Prostate gland (tissue), 2 donors: ENCODE measurements around the gene MALRD1. TPM values are rescaled to one million over a fixed set of nuclear protein-coding genes. Genes with fewer than 3 reads are reported as not detected.
"Not testable (repeated sequence)": the region's sequence is repeated elsewhere in the genome, so short reads cannot be mapped to it uniquely, and the experiment has no call there.

Experiments used
- DNase-seq: peaks from one replicate; pipeline ENCODE4 v3.0.0-alpha.2; 2019; ENCODE audit warnings: low spot score
- H3K27ac ChIP-seq, 2 donors: fragments of 200-600 bp; sonication (generic); 2 replicates each; pipeline ENCODE4 v1.5.1; 2017 to 2019
- H3K27me3 ChIP-seq: fragments of 200-600 bp; sonication (generic); replicated peaks from 2 replicates; pipeline ENCODE4 v1.5.1; 2019; ENCODE audit not compliant: insufficient read depth
- H3K36me3 ChIP-seq, 2 donors: fragments of 200-600 bp; sonication (generic); 1 replicate in 1 of 2; 2 replicates in 1 of 2; pipeline versions ENCODE4 v1.5.1 to v1.8.1; 2017 to 2019
- H3K4me1 ChIP-seq: fragments of 200-600 bp; sonication (generic); replicated peaks from 2 replicates; pipeline ENCODE4 v1.5.1; 2019
- H3K4me3 ChIP-seq, 2 donors: fragments of 200-600 bp; sonication (generic); 2 replicates each; pipeline ENCODE4 v1.5.1; 2017 to 2019
- H3K9me3 ChIP-seq: fragments of 200-600 bp; sonication (generic); 2 replicates; pipeline ENCODE4 v1.5.1; 2017
- POLR2A ChIP-seq: fragments of 450-650 bp; IDR thresholded peaks from one replicate; pipeline ENCODE4 v1.6.1; 2016; ENCODE audit warnings: antibody characterized with exemption, mild to moderate bottlenecking
- POLR2AphosphoS5 ChIP-seq: sonication (generic); formaldehyde crosslinking; IDR thresholded peaks from one replicate; pipeline ENCODE4 v1.6.1; 2017; ENCODE audit warnings: antibody characterized with exemption
- WGBS: methylation state at CpG from one replicate; pipeline ENCODE4 v1.1.5; 2018; 5-methylcytosine and 5-hydroxymethylcytosine counted together
- intact Hi-C: fragments of 100-400 bp; cut with DNase I; formaldehyde crosslinking; loops from one replicate; pipeline ENCODE4 v1.14.2; 2022
- total RNA-seq, 2 donors: library from RNA; depleted of rRNA; stranded (reverse); fragments of >200 nt; gene quantifications; one replicate each; pipeline ENCODE4 v1.1.0, GENCODE V29; 2016
- TF ChIP-seq, protein P1 (sequence below), 4 experiments: fragments of 200-600 bp in 2 of 4; fragments of 450-650 bp in 2 of 4; sonication (generic) in 2 of 4; IDR thresholded peaks; 1 replicate in 3 of 4; 2 replicates in 1 of 4; pipeline ENCODE4 v1.5.1; 2016 to 2019; ENCODE audit warnings: antibody characterized with exemption in 4 of 4, mild to moderate bottlenecking in 2 of 4, moderate library complexity in 2 of 4

MALRD1 gene
- total RNA-seq, 2 donors from 2014 or later = 2.1 TPM; not detected in 1

- intact Hi-C loops = no loop called here
- H3K9me3 ChIP-seq = no peaks in the 10 kb centered on the region
- no peaks in the 10 kb centered on the region for H3K36me3 ChIP-seq
- H3K27me3 ChIP-seq = no peaks in the 10 kb centered on the region
- 93% methylated on average over 1 of the region's 1 CpG for WGBS
- no peak overlapping the region for H3K27ac ChIP-seq
- DNase-seq = no peak
- H3K4me1 ChIP-seq = no peaks in the 10 kb centered on the region
- no peak for TF ChIP-seq POLR2AphosphoS5
- TF ChIP-seq POLR2A = no peak
- TF ChIP-seq, protein P1, sequence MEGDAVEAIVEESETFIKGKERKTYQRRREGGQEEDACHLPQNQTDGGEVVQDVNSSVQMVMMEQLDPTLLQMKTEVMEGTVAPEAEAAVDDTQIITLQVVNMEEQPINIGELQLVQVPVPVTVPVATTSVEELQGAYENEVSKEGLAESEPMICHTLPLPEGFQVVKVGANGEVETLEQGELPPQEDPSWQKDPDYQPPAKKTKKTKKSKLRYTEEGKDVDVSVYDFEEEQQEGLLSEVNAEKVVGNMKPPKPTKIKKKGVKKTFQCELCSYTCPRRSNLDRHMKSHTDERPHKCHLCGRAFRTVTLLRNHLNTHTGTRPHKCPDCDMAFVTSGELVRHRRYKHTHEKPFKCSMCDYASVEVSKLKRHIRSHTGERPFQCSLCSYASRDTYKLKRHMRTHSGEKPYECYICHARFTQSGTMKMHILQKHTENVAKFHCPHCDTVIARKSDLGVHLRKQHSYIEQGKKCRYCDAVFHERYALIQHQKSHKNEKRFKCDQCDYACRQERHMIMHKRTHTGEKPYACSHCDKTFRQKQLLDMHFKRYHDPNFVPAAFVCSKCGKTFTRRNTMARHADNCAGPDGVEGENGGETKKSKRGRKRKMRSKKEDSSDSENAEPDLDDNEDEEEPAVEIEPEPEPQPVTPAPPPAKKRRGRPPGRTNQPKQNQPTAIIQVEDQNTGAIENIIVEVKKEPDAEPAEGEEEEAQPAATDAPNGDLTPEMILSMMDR (IDR thresholded peaks at IDR 0.05) = no peak
- no peak overlapping the region for H3K4me3 ChIP-seq
Observed at GRCh38 chr10:19738440-19738839, 689.8 kb downstream of the MALRD1 start.

DNA sequence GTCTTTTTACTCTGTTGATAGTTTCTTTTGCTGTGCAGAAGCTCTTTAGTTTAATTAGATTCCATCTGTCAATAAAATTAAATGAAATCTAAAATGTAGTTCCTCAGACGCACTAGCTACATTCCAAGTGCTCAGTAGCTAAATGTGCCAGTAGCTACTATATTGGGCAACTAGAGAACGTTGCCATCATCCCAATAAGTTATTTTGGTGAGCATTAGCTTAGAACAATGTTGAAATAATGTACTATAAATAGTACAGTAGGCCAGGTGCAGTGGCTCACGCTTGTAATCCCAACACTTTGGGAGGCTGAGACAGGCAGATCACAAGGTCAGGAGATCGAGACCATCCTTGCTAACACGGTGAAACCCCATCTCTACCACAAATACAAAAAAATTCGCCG is 690.6 kb downstream of the MALRD1 start:
- WGBS = 71% methylated on average over 7 of the region's 7 CpGs
- intact Hi-C loops = not testable (repeated sequence)

DNA sequence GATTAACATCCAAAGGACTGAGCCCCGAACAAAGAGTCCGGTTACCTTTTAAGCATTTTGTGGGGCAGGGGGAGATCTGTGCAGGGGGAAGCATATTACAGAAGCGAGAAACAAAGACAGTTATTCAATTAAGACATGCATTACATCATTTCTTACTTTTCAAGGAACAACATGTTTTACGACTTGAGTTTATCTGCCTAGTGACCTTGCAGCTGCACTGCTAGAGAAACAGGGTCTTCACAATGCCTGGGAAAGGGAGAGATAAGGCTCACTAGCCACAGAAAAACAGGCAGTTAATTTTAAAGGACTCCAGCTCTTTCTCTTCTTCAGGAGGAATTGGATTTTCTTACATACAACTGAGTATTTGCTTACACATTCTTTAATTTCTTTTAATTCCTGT is 693.5 kb downstream of the MALRD1 start:
- 21% methylated on average over 4 of the region's 4 CpGs for WGBS
- H3K9me3 ChIP-seq, H3K27me3 ChIP-seq, intact Hi-C loops, H3K4me1 ChIP-seq, DNase-seq, H3K4me3 ChIP-seq, H3K27ac ChIP-seq, H3K36me3 ChIP-seq: not testable (repeated sequence)

More for the DNA sequence above, 690.6 kb downstream of the MALRD1 start:
- not testable (repeated sequence) for H3K36me3 ChIP-seq, H3K4me1 ChIP-seq, H3K9me3 ChIP-seq, DNase-seq, H3K27ac ChIP-seq, H3K4me3 ChIP-seq, H3K27me3 ChIP-seq

GRCh38 chr10:19745672-19746071 is 697.1 kb downstream of the MALRD1 start:
- Histone ChIP-seq H3K4me1 (no peaks in the 10 kb centered on the region), H3K27ac (no peak overlapping the region), H3K4me3 (no peak overlapping the region), H3K27me3 (no peaks in the 10 kb centered on the region), H3K9me3 (no peaks in the 10 kb centered on the region), H3K36me3 (no peaks in the 10 kb centered on the region)
- intact Hi-C loops = no loop called here
- DNase-seq = no peak
- WGBS = 75% methylated on average over 4 of the region's 4 CpGs
- TF ChIP-seq, protein P1 (IDR thresholded peaks at IDR 0.05) = no peak
- TF ChIP-seq POLR2A (no peak), POLR2AphosphoS5 (no peak)

DNA sequence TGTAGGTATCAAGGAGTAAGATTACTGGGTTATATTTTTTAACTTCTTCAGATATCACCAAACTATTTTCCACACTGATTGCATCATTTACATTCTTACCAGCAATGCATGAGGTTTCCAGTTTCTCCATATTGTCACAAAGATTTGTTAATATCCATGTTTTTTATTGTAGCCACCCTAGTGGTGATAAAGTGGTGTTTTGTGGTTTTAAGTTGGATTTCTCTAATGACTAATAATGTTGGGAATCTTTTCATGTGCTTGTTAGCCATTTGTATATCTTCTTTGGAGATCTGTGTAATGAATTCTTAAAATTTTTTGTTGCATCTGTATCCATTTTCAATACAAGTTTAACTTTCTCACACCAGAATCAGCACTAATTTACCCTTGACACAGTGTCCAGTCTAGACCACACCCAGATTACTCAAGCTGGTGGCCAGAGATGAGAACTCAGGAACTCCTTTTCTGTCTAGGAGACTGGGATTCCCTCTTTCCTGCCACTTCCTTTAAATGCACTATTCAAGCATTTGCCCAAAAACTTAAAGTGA is 700.7 kb downstream of the MALRD1 start:
- DNase-seq = no peak
- TF ChIP-seq POLR2AphosphoS5 (no peak), POLR2A (no peak)
- TF ChIP-seq, protein P1 (IDR thresholded peaks at IDR 0.05) = no peak
- Histone ChIP-seq H3K27me3 (no peaks in the 10 kb centered on the region), H3K4me3 (no peak overlapping the region), H3K4me1 (no peaks in the 10 kb centered on the region), H3K9me3 (no peaks in the 10 kb centered on the region), H3K36me3 (no peaks in the 10 kb centered on the region), H3K27ac (no peak overlapping the region)
- intact Hi-C loops = no loop called here

DNA sequence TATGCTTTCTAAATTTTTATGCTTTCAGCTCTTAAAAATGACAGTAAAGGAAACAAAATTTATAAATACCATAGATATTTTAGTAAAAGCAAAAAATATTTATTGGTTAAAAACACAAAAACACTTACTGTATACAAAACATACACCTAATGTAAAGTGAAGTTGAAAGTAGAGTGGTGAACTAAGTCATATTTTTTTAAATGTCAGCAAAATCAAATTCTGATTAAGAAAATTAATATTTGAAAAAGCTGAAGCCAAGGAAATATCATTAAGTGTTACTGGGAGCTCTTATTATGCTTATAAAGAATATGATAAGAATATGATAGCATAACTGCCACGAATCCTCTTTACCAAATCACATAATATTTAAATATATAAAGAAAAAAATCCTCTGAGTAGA is 702.4 kb downstream of the MALRD1 start:
- no peak for DNase-seq

More for the DNA sequence above, 702.4 kb downstream of the MALRD1 start:
- intact Hi-C loops = no loop called here
- H3K27me3 ChIP-seq = no peaks in the 10 kb centered on the region
- TF ChIP-seq POLR2A = no peak
- TF ChIP-seq POLR2AphosphoS5 = no peak
- TF ChIP-seq, protein P1 (IDR thresholded peaks at IDR 0.05) = no peak
- WGBS = 95% methylated on average over 1 of the region's 1 CpG
- no peaks in the 10 kb centered on the region for H3K36me3 ChIP-seq
- no peak overlapping the region for H3K4me3 ChIP-seq
- H3K9me3 ChIP-seq = no peaks in the 10 kb centered on the region
- no peaks in the 10 kb centered on the region for H3K4me1 ChIP-seq
- no peak overlapping the region for H3K27ac ChIP-seq
